DMS 273 (cell line): Measurements from ENCODE around the gene SLC6A3.

Source experiments
- DNase-seq: peaks from one replicate; lab custom pipeline; 2025; ENCODE audit not compliant: unreplicated experiment; lab: John Stamatoyannopoulos, UW

Gene SLC6A3

DNA sequence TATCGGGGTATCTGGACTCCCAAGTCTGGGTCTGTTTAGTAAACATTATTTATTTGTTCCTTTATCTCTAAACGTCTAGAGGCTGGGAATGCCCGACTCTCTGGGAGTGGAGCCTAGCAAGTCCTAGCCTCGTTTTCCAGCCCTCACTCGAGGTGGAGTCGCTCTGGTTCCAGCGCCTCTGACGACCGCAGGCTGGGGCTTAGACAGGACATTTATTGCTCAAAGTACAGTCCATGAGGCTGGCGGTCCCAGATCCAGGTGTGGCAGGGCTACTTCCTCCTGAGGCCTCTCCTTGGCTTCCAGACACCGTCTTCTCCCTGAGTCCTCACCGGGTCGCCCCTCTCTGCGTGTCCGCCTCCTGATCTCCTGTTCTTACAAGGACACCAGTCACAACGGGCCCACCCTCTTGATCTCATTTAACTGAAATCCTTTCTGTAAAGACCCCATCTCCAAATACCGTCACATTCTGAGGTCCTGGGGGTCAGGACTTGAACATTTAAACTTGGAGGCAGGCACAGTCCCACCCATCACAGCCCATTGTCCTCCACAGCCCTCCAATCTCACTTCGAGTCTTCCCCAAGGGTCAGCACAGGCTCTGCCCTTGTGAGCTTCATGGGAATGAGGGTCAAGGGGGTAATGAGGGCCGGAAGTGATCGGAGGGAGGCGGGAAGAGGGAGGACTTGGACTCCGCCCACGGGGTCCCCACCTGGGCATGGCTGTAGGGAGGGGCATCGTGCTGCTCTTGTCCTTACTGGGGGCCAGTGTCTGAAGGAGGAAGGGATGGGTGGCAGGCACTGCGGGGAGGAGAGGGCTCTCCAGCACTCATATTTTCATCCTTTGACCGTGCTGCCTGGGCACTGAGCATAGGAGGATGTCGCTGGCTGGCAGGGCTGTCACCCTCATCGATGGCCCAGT lies 88.1 kb downstream of the SLC6A3 start:
- DNase-seq = no peak

DNA sequence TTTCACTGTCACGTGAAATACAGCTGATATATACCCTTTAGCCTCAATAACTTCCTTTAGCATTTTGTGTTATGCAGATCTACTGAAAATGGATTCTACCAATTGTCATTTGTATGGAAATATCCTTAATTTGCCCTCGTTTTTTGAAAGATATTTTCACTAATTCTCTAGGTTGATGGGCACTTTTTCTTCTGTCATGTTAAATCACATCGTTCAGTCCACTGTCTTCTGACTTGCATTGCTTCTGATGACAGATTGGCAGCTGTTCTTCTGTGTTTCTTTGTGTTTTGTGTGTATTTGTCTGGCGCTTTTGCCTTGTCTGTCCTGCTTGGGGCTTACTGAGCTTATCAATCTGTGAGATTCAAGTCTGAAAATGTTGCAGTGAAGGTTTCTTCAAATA lies 90.7 kb downstream of the SLC6A3 start:
- DNase-seq = no peak

DNA sequence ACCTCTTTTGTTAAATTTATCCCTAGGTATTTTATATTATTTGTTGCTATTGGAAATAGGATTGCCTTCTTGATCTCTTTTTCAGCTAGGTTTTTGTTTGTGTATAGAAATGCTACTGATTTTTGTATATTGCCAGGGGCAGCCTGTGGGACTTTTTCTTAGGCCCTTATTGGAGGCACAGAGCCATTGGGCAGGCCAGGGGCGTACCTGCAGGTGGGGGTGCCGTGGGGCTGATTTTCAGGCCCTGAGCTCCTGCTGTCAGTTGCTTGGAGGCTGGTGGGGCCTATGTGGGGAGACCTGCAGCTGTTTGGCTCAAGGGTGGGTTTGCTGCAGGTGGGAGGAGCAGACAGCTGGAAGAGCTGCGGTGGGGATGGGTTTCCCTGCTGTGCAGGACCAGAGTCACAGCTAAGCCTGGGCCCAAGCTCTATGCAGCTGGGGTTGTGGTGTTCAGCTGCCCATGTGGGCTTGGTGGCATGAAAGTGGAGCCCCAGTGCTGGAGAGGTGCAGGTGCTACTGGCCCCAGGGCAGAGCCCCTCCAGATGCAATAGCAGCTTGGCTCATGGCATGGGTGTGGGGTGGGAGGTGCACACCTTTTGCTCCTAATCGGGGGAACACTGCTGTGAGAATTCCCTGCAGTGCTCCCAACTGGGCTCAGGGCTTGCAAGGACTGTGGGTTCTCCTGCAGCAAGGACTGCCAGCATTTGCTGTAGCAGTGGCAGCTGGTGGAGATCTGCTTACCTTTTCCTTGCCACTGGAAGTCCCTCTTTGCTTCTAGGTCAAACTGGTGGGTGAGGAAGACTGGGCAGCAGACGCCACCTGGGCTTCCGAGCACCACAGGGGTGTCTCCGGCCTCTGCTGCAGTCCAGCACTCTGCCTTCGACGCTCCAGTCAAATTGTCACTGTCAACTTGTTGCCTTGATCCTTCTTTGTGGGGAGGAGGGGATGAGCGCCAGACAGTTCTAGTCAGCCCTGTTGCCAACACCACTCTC lies 92.7 kb downstream of the SLC6A3 start:
- no peak for DNase-seq

DNA sequence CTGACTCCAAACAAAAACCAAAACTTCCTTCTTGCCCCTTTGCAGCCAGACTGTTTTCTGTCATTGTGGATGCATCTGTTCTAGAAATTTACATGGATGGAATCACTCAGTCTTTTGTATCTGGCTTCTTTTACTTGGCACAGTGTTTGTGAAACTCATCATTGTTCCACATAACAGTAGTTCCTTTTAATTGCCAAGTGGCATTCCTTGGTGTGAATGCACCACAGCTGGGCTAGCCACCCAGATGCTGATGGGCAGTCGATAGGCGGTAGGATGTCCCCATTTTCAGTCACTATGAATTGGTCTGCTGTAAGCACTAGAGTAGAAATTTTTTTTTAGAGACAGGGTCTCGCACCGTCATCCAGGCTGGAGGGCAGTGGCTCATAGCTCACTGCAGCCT lies 94.1 kb downstream of the SLC6A3 start:
- no peak for DNase-seq

DNA sequence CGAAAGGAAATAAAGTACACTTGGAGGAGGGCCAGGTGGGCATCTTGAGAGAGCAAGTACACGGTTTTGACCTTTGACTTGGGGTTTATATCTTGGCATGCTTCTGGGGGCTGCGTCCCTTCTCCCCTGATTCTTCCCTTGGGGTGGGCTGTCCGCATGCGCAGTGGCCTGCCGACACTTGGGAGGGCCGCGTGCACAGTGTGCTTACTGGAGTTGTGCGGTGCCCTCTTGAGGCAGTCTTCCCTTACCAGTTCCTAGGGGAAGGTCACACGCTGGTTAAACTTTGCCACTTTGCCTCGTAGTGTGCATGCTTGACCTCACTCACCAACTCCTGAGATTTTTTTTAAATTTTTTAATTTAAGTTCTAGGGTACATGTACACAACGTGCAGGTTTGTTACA lies 96.0 kb downstream of the SLC6A3 start:
- DNase-seq = no peak

DNA sequence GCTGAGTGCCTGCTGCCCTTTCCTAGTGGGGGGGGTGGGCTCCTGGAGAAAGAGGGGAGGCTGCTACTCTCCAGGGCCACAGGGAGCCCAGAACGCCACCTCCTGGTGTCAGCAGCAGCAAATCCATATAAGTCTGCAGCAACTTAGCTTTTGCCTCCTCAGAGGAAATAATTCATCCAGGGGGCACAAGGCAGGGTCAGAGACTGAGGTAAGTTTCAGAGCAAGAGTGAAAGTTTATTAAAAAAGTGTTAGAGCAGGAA lies 96.3 kb downstream of the SLC6A3 start:
- DNase-seq = no peak

DNA sequence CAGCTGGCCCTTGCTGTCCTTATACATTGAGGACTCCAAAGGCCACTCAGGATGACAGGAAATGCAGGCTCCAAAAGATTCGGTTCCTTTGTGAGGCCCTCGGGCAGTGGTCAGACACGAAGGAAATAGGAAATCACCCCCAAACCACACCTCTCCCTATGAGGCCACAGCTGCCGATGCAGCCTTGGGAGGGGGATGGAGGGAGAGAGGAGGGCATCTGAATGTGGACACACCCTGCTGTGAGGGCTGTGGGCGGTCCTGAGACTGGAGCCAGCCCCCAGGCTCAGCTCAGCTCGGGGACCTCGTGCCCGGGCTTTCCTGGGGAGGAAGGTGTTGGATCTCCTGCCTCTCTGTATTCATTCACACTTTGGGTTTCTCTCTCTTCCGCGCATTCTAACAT lies 97.7 kb downstream of the SLC6A3 start:
- DNase-seq = no peak

DNA sequence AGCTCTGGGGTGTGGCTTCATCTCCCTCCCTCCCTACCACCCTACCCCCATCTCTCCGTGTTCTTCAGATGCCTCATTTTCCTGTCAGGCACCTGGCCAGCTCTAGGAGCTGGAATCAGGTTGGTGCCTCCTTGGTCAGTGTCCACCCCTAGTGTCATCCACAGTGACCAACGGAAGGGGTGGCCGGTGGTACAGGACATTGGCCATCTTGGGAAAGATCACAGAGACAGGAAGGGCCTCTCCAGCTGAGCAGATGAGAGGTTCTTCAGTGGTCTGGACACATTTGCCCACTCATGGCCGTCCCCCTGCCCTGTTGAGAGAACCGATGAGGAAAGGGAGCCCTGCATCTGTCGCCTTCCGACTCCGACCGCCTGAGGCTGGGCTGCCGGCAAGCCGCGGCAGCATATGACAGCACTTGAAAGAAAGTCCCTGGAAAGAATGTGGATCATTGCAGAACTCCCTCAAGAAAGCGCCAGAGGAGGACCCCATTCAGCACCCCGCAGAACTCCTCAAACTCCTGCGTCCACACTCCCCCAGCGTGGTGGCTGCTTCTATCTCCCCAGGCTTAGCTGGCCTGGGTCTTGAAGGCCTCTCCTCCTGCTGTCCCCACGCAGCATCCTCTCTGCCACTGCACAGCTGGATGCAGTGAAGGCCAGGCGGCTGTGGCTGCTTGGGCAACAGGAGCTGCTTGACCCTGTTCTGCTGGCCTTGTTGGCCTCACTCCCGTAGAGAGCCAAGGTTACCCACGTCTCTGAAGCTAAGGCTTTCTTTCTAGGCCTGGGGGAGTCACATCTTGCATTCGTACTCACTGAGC lies 98.4 kb downstream of the SLC6A3 start:
- no peak for DNase-seq

DNA sequence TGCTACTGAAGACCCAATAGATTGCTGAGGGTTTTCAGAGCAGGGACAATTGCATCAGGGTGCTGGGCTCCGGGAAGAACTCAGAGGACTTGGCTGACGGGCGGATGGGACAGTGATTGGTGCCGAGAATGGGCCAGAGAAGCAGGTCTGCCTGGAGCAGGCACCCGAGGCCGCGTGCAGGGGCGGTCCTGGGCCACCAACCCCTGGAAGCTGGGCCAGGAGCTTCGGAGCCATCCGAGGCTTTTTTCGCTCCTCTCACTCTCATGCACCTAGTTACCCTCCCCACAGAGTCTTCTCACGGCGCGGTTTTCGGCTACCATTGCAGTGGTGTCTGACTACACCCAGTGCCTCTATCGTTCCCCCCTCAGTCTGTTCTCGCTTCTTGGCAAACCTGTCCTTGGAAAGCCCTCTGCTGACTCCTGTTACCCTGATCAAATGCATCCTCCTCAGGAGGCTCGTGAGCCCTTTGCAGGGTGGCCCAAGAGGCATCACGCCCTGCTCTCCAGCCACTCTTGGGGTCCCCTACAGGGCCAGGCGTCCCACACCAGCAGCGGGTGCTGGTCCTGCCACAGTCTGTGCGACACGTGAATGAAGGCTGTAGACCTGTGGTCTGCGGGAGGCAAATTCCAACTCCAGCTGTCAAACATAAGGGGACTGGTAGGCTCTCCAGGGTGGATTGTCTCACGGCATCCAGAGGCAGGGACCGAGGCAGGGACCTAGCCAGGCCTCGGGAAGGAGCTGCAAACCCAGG lies 99.2 kb downstream of the SLC6A3 start:
- no peak for DNase-seq

DNA sequence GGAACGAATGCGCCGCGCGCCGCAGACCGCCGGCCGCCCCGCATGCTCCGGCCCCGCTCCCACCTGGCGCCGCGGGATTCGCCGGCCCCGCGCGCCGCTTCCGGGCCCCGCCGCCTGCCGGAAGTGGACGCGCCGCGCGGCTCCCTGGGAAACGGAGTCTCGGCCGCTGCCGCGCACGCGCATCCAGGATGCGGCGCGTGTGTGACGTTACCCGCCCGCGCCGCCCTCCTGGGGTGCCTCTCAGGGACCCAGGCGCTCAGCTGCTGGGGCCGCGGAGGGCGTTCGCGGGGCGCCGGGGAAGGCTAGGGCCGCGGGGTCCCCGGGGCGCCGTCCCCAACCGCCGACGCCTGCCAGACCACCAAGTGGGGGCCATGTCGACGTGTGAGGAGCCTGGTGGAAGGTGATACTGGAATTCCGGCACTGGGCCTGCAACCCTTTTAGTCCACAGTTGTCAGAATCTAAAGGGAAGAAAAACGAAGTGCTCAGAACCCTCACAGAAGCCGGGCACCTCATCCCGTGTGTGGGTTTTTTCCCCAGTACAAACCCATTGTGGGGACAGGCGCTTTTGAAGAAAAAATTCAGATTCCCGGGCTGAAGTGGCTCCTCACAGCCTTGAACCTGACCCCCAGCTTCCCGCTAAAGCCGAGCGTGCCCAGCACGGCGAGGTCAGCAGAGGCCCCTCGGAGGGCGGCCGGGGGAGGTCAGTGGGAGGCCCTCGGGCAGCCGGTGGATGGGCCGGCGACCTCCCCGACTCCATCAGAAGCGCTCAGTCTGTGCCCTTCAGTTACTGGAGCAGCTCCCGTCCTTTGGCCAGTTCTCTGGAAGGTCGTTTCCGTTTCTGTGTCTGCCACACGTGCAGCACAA lies 100.0 kb downstream of the SLC6A3 start, which contains the start of gene CLPTM1L:
CLPTM1L (minus strand) TSS at position 125 of the 864 bp plus-strand sequence. CDS start 258 bp downstream, outside the sequence.
- peak; percentile 97 for DNase-seq

DNA sequence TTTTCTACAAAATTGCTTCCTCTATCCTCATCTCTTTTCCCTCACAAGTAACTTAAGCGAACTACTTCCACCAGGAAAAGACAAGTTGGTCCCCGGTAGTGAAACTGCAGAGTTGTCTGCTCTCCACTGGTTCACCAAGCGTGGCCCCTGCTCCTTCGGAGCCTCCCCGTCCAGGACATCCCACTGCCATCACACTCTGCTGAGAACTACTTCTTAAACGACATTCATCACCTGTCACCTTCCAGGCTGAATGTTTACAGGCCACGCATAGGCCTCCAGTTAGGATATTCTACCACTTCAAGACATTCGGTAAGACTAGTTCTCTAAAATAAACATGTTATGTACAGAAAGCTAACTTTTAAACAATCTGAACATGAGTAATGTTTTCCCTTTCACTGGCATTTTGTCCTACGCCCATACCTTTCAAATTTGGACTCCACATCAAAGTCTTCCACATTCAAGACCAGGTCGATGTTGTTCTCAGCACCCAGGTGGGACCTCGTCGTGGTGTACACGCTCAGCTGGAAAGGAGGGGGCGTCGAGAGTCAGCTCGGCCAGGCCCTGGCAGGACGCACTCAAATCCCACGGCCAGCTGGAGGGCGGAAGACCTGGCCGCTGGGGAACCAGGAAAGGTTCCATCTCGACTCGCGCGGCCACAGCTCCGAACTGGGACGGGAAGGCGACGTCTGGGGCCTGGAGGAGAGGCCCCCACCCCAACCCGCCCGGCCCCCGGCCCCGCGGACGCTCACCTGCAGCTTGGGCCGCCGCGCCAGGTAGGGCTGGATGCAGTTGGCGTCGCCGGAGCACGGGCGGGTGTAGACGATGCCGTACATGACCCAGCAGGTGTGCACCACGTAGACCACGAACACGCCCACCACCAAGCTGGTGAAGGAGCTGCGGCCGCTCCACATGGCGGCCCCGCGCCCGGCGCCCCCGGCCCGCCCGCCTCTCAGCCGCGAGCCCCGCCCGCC lies 101.0 kb downstream of the SLC6A3 start:
- peak; percentile 49 for DNase-seq

DNA sequence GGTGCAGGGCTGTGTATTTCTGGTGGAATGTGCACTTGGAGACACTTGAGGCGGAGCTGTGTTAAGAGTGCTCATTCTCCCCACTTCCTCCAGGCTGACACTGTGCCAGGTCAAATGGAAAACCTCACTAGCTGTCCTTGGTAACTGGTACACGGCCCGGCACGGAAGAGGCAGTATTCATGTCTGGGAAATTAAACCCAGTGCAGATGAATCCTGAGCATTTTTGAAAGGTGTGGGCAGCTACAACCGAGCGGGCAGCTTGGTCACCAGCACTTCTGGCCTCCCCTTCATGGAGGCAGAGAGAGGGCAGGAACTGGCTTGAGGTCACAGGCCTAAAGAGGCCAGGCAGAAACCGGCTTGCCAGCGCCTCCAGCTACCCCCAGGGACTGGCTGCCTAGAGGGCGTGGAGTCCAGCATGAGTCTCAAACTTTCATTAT lies 101.9 kb downstream of the SLC6A3 start:
- no peak for DNase-seq
